Ishikawa (cell line): ENCODE data around the gene SOX5.

Source experiments
- CEBPB ChIP-seq: IDR thresholded peaks from 2 replicates; pipeline ENCODE4 v1.6.1; 2012
- EGR1 ChIP-seq: IDR thresholded peaks from 2 replicates; pipeline ENCODE4 v1.6.1; 2012
- EP300 ChIP-seq: IDR thresholded peaks from 2 replicates; pipeline ENCODE4 v1.6.1; 2012; ENCODE audit warnings: borderline replicate concordance
- RAD21 ChIP-seq: IDR thresholded peaks from 2 replicates; pipeline ENCODE4 v1.6.1; 2012; ENCODE audit warnings: low read depth
- TCF12 ChIP-seq: IDR thresholded peaks from 2 replicates; pipeline ENCODE4 v1.6.1; 2012; ENCODE audit warnings: low read depth
- TEAD4 ChIP-seq: IDR thresholded peaks from 2 replicates; pipeline ENCODE4 v1.6.1; 2012
- YY1 ChIP-seq: IDR thresholded peaks from 2 replicates; pipeline ENCODE4 v1.6.1; 2012; ENCODE audit warnings: low read depth
- ZBTB7A ChIP-seq: IDR thresholded peaks from 2 replicates; pipeline ENCODE4 v1.6.1; 2012; ENCODE audit warnings: low read depth
- TF ChIP-seq, protein P1 (sequence below): IDR thresholded peaks from 2 replicates; pipeline ENCODE4 v1.6.1; 2012
- TF ChIP-seq, protein P2 (sequence below): IDR thresholded peaks from 2 replicates; pipeline ENCODE4 v1.6.1; 2012
- TF ChIP-seq, protein P3 (sequence below): IDR thresholded peaks from 2 replicates; pipeline ENCODE4 v1.6.1; 2012; ENCODE audit warnings: low read depth, mild to moderate bottlenecking

DNA sequence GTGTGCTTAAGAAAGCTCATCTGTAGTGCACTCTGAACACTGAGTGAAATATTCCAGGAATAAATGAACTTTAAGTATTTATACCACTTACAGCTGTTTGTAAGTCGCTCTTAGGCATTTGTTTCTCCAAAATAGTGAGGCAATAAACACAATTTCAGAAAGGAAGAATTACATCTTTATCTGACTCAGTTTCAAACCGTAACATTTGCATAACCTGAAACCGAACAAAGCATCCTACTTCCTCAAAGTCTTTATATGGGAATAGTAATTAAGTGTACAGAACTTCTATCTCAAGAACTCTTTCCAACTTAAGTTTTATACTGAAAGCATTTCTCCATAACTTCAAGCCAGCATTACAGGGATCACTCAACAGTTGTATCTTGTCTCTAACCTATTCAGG lies 58.4 kb downstream of the SOX5 start:
- no peak for TF ChIP-seq RAD21
- TF ChIP-seq, protein P1, sequence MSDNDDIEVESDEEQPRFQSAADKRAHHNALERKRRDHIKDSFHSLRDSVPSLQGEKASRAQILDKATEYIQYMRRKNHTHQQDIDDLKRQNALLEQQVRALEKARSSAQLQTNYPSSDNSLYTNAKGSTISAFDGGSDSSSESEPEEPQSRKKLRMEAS = no peak
- TF ChIP-seq YY1 = no peak
- TF ChIP-seq TCF12 = no peak
- no peak for TF ChIP-seq ZBTB7A
- no peak for TF ChIP-seq EP300
- TF ChIP-seq TEAD4 = no peak
- no peak for TF ChIP-seq CEBPB
- TF ChIP-seq, protein P2, sequence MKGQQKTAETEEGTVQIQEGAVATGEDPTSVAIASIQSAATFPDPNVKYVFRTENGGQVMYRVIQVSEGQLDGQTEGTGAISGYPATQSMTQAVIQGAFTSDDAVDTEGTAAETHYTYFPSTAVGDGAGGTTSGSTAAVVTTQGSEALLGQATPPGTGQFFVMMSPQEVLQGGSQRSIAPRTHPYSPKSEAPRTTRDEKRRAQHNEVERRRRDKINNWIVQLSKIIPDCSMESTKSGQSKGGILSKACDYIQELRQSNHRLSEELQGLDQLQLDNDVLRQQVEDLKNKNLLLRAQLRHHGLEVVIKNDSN = no peak
- no peak for TF ChIP-seq EGR1
- TF ChIP-seq, protein P3, sequence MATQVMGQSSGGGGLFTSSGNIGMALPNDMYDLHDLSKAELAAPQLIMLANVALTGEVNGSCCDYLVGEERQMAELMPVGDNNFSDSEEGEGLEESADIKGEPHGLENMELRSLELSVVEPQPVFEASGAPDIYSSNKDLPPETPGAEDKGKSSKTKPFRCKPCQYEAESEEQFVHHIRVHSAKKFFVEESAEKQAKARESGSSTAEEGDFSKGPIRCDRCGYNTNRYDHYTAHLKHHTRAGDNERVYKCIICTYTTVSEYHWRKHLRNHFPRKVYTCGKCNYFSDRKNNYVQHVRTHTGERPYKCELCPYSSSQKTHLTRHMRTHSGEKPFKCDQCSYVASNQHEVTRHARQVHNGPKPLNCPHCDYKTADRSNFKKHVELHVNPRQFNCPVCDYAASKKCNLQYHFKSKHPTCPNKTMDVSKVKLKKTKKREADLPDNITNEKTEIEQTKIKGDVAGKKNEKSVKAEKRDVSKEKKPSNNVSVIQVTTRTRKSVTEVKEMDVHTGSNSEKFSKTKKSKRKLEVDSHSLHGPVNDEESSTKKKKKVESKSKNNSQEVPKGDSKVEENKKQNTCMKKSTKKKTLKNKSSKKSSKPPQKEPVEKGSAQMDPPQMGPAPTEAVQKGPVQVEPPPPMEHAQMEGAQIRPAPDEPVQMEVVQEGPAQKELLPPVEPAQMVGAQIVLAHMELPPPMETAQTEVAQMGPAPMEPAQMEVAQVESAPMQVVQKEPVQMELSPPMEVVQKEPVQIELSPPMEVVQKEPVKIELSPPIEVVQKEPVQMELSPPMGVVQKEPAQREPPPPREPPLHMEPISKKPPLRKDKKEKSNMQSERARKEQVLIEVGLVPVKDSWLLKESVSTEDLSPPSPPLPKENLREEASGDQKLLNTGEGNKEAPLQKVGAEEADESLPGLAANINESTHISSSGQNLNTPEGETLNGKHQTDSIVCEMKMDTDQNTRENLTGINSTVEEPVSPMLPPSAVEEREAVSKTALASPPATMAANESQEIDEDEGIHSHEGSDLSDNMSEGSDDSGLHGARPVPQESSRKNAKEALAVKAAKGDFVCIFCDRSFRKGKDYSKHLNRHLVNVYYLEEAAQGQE = no peak
